Measurements from ENCODE around the gene PNKD. TPM values are rescaled to one million over a fixed set of nuclear protein-coding genes. Genes with fewer than 3 reads are reported as not detected.
A peak's percentile ranks its signal among the peaks of the same experiment; 100 is the strongest.

Gene PNKD
- total RNA-seq, 1 donor from 2014 or later: 58.4 TPM

DNA sequence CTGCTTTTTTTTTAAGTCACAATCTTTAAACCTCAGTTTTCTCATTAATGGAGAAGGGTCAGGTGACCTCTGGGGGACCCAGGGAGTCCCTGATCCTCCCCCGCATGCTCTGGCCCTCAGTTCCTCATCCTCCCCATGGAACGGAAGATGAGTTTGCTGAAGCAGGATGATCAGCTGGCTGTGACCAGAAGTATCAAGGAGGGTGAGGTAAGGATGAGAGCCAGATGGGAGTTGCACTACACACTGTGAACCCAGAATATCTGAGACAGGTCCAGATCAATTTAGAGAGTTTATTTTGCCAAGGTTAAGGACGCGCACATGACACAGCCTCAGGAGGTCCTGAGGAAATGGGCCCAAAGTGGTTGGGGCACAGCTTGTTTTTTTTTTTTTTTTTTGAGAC is 90.1 kb downstream of the PNKD start:
- TF ChIP-seq, protein P1, sequence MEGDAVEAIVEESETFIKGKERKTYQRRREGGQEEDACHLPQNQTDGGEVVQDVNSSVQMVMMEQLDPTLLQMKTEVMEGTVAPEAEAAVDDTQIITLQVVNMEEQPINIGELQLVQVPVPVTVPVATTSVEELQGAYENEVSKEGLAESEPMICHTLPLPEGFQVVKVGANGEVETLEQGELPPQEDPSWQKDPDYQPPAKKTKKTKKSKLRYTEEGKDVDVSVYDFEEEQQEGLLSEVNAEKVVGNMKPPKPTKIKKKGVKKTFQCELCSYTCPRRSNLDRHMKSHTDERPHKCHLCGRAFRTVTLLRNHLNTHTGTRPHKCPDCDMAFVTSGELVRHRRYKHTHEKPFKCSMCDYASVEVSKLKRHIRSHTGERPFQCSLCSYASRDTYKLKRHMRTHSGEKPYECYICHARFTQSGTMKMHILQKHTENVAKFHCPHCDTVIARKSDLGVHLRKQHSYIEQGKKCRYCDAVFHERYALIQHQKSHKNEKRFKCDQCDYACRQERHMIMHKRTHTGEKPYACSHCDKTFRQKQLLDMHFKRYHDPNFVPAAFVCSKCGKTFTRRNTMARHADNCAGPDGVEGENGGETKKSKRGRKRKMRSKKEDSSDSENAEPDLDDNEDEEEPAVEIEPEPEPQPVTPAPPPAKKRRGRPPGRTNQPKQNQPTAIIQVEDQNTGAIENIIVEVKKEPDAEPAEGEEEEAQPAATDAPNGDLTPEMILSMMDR (conservative IDR thresholded peaks at IDR 0.05): no peak
- no peak overlapping the region for H3K27ac Mint-ChIP-seq
- H3K27me3 Mint-ChIP-seq: no peaks in the 10 kb centered on the region
- peaks cover 24% of the 10 kb centered on the region for H3K4me1 Mint-ChIP-seq (ENCODE audit: unreplicated experiment)
- no peaks in the 10 kb centered on the region for H3K36me3 Mint-ChIP-seq
- DNase-seq (ENCODE audit: extremely low spot score, unreplicated experiment): no peak
- H3K9me3 Mint-ChIP-seq: no peaks in the 10 kb centered on the region
- no peak overlapping the region for H3K4me3 Mint-ChIP-seq

DNA sequence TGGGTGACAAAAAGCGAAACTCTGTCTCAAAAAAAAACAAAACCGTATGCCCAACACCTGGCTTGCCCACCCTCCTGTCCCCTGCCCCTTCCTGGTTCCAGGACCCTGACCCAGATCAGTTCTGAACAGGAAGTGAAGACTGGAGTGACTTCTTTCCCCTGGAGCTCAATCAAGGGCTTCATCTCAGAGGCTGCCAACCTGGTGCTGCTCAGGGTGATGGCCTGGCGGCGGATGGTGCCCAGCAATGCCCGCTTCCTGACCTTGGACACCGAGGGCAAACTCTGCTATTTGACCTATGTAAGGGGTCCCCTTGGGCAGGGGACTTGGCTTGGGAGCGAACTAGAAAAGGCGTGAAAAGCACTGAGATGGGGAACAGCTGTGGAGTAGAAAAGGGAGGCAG is 92.3 kb downstream of the PNKD start:
- no peak for DNase-seq (ENCODE audit: extremely low spot score, unreplicated experiment)
- TF ChIP-seq, protein P1 (conservative IDR thresholded peaks at IDR 0.05): no peak
- H3K27ac Mint-ChIP-seq: no peak overlapping the region
- no peaks in the 10 kb centered on the region for H3K36me3 Mint-ChIP-seq
- H3K9me3 Mint-ChIP-seq: no peaks in the 10 kb centered on the region
- peaks cover 15% of the 10 kb centered on the region for H3K4me1 Mint-ChIP-seq (ENCODE audit: unreplicated experiment)
- H3K27me3 Mint-ChIP-seq: no peaks in the 10 kb centered on the region
- H3K4me3 Mint-ChIP-seq: no peak overlapping the region

DNA sequence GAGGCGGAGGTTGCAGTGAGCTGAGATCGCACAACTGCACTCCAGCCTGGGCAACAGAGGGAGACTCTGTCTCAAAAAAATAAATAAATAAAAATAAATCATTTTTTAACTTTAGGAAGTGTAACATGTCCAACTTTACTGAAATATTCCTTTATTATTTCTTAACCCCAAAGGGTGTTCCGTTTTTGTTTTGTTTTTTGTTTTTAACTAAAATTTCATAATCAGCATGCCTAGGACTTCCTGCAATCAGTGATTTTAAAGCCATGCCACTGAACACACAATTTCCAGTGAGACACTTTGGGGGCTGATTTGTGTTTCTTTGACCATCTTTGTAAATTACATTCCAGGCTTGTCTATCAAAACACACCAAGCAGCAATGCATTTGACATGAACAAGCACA is 93.4 kb downstream of the PNKD start:
- Mint-ChIP-seq H3K9me3 (no peaks in the 10 kb centered on the region), H3K27me3 (no peaks in the 10 kb centered on the region), H3K4me3 (no peak overlapping the region), H3K4me1 (ENCODE audit: unreplicated experiment) (peaks cover 12% of the 10 kb centered on the region), H3K27ac (no peak overlapping the region), H3K36me3 (no peaks in the 10 kb centered on the region)
- TF ChIP-seq, protein P1 (conservative IDR thresholded peaks at IDR 0.05): no peak
- DNase-seq (ENCODE audit: extremely low spot score, unreplicated experiment): no peak

DNA sequence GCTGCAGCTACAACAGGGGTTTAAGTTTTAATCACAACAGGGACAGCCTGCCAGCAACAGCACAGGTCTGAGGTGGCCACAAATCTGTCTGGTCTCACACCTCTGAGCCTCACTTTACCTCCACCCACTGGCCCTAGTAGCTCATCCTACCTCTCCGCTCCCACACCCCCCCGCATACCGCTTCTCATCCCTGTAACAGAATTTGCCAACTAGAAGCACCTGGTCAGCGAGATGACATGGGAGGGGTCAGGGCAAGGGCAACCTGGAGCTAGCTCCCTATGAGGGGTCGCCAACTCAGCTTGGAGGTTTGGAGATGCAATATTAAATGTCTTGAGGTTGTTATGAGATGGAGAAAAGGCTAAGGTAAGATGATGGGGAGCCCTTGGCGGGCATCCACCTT is 93.9 kb downstream of the PNKD start:
- peaks cover 17% of the 10 kb centered on the region for H3K4me1 Mint-ChIP-seq (ENCODE audit: unreplicated experiment)
- no peaks in the 10 kb centered on the region for H3K9me3 Mint-ChIP-seq
- no peaks in the 10 kb centered on the region for H3K36me3 Mint-ChIP-seq
- no peak for DNase-seq (ENCODE audit: extremely low spot score, unreplicated experiment)
- H3K27ac Mint-ChIP-seq: no peak overlapping the region
- H3K4me3 Mint-ChIP-seq: no peak overlapping the region
- H3K27me3 Mint-ChIP-seq: no peaks in the 10 kb centered on the region
- TF ChIP-seq, protein P1 (conservative IDR thresholded peaks at IDR 0.05): no peak

DNA sequence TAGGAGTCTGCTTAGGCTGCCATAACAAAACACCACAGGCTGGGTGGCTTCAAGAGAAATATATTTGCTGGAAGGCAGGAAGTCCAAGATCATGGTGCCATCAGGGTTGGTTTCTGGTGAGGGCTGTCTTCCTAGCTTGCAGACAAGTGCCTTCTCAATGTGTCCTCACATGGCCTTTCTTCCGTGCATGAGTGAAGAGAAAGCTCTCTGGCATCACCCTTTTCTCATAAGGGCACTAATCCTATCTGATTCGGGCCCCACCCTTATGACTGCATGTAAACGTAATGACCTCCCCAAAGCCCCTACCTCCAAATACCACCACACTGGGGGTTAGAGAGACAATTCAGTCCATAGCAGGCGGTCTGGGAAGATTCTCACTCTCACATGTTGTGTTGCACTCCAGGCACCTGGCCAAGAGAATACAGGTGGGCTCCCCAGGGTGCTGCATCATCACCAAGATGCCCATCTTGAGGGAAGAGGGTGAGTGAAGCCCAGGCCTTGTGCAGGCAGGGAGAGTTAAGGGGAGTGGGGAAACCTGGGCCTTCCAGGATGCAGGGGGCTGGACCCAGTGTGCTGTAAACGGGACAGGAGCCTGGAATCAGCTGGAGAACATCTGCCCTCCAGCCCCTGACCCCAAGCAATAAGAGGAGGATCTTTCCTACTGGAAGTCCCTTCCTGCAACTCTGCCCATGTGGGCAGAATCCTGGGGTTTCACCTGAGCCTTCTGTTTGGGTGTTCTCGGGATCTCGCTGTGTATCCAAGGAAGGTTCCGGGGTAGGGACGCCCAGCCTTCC is 96.5 kb downstream of the PNKD start:
- peak overlapping the region; percentile 29 for H3K27ac Mint-ChIP-seq
- no peaks in the 10 kb centered on the region for H3K36me3 Mint-ChIP-seq
- no peak for DNase-seq (ENCODE audit: extremely low spot score, unreplicated experiment)
- H3K9me3 Mint-ChIP-seq: no peaks in the 10 kb centered on the region
- H3K4me1 Mint-ChIP-seq (ENCODE audit: unreplicated experiment): peaks cover 22% of the 10 kb centered on the region
- TF ChIP-seq, protein P1 (conservative IDR thresholded peaks at IDR 0.05): no peak
- H3K4me3 Mint-ChIP-seq: peak overlapping the region; percentile 77
- H3K27me3 Mint-ChIP-seq: no peaks in the 10 kb centered on the region

Measured in type B pancreatic cell (in vitro differentiated cells).